ENCODE data around the gene HBS1L. TPM values are rescaled to one million over a fixed set of nuclear protein-coding genes. Genes with fewer than 3 reads are reported as not detected.

HBS1L gene
- total and polyA plus RNA-seq, 9 of the 15 experiments (the other 6 are each of a cell fraction or from before 2014, with no cell fraction given), result 101 to 199 (median 145) TPM

DNA sequence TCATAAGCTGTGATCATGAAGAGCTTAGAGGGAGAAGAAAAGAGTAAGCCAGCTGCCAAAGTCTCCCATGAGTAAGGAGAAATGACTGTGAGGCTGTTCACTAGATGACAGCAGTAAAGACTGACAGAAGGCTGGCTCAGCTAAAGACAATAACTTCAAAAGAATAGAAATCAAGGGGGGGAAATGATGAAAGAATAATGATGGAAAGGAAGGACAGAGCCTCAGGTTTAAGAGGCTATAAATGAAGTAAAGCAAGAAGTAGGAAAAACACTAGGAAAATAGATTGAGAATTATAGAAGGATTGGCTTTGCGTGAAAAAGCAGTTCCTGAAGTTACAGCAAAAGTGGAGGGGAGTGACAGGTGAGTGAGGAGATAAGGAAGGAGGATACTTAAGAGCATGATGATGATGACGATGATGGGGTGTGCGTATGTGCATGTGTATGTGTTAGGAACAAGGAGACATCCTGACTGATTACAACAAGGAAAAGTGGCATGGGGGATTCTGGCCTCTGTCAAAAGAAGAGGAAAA, 48.2 kb downstream of the HBS1L start (continued):
- TF ChIP-seq, protein P1, sequence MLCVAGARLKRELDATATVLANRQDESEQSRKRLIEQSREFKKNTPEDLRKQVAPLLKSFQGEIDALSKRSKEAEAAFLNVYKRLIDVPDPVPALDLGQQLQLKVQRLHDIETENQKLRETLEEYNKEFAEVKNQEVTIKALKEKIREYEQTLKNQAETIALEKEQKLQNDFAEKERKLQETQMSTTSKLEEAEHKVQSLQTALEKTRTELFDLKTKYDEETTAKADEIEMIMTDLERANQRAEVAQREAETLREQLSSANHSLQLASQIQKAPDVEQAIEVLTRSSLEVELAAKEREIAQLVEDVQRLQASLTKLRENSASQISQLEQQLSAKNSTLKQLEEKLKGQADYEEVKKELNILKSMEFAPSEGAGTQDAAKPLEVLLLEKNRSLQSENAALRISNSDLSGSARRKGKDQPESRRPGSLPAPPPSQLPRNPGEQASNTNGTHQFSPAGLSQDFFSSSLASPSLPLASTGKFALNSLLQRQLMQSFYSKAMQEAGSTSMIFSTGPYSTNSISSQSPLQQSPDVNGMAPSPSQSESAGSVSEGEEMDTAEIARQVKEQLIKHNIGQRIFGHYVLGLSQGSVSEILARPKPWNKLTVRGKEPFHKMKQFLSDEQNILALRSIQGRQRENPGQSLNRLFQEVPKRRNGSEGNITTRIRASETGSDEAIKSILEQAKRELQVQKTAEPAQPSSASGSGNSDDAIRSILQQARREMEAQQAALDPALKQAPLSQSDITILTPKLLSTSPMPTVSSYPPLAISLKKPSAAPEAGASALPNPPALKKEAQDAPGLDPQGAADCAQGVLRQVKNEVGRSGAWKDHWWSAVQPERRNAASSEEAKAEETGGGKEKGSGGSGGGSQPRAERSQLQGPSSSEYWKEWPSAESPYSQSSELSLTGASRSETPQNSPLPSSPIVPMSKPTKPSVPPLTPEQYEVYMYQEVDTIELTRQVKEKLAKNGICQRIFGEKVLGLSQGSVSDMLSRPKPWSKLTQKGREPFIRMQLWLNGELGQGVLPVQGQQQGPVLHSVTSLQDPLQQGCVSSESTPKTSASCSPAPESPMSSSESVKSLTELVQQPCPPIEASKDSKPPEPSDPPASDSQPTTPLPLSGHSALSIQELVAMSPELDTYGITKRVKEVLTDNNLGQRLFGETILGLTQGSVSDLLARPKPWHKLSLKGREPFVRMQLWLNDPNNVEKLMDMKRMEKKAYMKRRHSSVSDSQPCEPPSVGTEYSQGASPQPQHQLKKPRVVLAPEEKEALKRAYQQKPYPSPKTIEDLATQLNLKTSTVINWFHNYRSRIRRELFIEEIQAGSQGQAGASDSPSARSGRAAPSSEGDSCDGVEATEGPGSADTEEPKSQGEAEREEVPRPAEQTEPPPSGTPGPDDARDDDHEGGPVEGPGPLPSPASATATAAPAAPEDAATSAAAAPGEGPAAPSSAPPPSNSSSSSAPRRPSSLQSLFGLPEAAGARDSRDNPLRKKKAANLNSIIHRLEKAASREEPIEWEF (CRISPR knock-in tag; IDR thresholded peaks at IDR 0.05), result no peak
- TF ChIP-seq, protein P2, sequence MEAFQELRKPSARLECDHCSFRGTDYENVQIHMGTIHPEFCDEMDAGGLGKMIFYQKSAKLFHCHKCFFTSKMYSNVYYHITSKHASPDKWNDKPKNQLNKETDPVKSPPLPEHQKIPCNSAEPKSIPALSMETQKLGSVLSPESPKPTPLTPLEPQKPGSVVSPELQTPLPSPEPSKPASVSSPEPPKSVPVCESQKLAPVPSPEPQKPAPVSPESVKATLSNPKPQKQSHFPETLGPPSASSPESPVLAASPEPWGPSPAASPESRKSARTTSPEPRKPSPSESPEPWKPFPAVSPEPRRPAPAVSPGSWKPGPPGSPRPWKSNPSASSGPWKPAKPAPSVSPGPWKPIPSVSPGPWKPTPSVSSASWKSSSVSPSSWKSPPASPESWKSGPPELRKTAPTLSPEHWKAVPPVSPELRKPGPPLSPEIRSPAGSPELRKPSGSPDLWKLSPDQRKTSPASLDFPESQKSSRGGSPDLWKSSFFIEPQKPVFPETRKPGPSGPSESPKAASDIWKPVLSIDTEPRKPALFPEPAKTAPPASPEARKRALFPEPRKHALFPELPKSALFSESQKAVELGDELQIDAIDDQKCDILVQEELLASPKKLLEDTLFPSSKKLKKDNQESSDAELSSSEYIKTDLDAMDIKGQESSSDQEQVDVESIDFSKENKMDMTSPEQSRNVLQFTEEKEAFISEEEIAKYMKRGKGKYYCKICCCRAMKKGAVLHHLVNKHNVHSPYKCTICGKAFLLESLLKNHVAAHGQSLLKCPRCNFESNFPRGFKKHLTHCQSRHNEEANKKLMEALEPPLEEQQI (IDR thresholded peaks at IDR 0.05), result 0 out of 2 replicates have a peak, but pooled peaks have one; percentile 35
- TF ChIP-seq TAL1 (IDR thresholded peaks at IDR 0.05) (peak; percentile 66), NR2C1 (IDR thresholded peaks at IDR 0.05) (no peak), NR2C1 (tag; IDR thresholded peaks at IDR 0.05) (no peak), NCOA4 (IDR thresholded peaks at IDR 0.05; ENCODE audit: partially characterized antibody) (no peak), ZNF695 (CRISPR knock-in tag; IDR thresholded peaks at IDR 0.05) (no peak), ZNF212 (CRISPR knock-in tag; IDR thresholded peaks at IDR 0.05) (no peak), FOXA1 (IDR thresholded peaks at IDR 0.05; ENCODE audit: borderline replicate concordance) (no peak), EZH2 (IDR thresholded peaks at IDR 0.05; ENCODE audit: borderline replicate concordance, low read depth, low read length) (no peak), CBX8 (IDR thresholded peaks at IDR 0.05; ENCODE audit: borderline replicate concordance, extremely low read depth, low read depth, low read length, poor library complexity, severe bottlenecking) (no peak), ZNF124 (CRISPR knock-in tag; IDR thresholded peaks at IDR 0.05) (no peak), OTX1 (CRISPR knock-in tag; IDR thresholded peaks at IDR 0.05) (no peak), CXXC5 (CRISPR knock-in tag; IDR thresholded peaks at IDR 0.05) (peak; percentile 15; the same call in 1 of the 2 replicates), PTTG1 (tag; IDR thresholded peaks at IDR 0.05; ENCODE audit: low read depth) (no peak), RBM17 (IDR thresholded peaks at IDR 0.05; ENCODE audit: borderline replicate concordance, low read depth, low read length) (no peak), STAT5B (CRISPR knock-in tag; IDR thresholded peaks at IDR 0.05) (no peak)
- TF ChIP-seq, protein P3, sequence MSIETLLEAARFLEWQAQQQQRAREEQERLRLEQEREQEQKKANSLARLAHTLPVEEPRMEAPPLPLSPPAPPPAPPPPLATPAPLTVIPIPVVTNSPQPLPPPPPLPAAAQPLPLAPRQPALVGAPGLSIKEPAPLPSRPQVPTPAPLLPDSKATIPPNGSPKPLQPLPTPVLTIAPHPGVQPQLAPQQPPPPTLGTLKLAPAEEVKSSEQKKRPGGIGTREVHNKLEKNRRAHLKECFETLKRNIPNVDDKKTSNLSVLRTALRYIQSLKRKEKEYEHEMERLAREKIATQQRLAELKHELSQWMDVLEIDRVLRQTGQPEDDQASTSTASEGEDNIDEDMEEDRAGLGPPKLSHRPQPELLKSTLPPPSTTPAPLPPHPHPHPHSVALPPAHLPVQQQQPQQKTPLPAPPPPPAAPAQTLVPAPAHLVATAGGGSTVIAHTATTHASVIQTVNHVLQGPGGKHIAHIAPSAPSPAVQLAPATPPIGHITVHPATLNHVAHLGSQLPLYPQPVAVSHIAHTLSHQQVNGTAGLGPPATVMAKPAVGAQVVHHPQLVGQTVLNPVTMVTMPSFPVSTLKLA (conservative IDR thresholded peaks at IDR 0.05), result peak; percentile 14 to 56; a peak in 1 of 4 replicates
- TF ChIP-seq, protein P4, sequence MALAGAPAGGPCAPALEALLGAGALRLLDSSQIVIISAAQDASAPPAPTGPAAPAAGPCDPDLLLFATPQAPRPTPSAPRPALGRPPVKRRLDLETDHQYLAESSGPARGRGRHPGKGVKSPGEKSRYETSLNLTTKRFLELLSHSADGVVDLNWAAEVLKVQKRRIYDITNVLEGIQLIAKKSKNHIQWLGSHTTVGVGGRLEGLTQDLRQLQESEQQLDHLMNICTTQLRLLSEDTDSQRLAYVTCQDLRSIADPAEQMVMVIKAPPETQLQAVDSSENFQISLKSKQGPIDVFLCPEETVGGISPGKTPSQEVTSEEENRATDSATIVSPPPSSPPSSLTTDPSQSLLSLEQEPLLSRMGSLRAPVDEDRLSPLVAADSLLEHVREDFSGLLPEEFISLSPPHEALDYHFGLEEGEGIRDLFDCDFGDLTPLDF (CRISPR knock-in tag; IDR thresholded peaks at IDR 0.05), result no peak
